HEK293 (cell line): ENCODE data around the gene OR1M1.

ENCODE experiments used
- CTCF ChIA-PET: fragments of 350-600 bp; formaldehyde crosslinking; extraction: SDS; loops from one replicate; lab custom pipeline; 2021; ENCODE audit warnings: antibody characterized with exemption; lab: Yijun Ruan, JAX
- POLR2A ChIA-PET: fragments of 300-600 bp; formaldehyde crosslinking; extraction: SDS; loops from one replicate; lab custom pipeline; 2020; ENCODE audit warnings: antibody characterized with exemption, inconsistent platforms; lab: Yijun Ruan, JAX
- H3K27ac ChIP-seq: fragments of 200-500 bp; sonication (Bioruptor generic); 2 replicates; pipeline ENCODE4 v1.5.1; 2014; ENCODE audit warnings: low read depth, low read length, control low read depth, inconsistent platforms; ENCODE audit errors: extremely low read depth
- H3K36me3 ChIP-seq, 2 experiments: fragments of 200-500 bp in 1 of 2; sonication (Bioruptor generic) in 1 of 2; 1 replicate in 1 of 2; 2 replicates in 1 of 2; pipeline ENCODE4 v1.5.1; 2014 to 2017; ENCODE audit warnings: inconsistent platforms in 2 of 2, low read length in 2 of 2; ENCODE audit not compliant: control insufficient read depth in 2 of 2, insufficient read depth in 1 of 2
- H3K4me1 ChIP-seq: fragments of 200-500 bp; sonication (Bioruptor generic); 2 replicates; pipeline ENCODE4 v1.5.1; 2014; ENCODE audit warnings: mild to moderate bottlenecking, low read length, inconsistent platforms; ENCODE audit not compliant: control insufficient read depth, insufficient read depth
- H3K4me3 ChIP-seq: 2 replicates; pipeline ENCODE4 v1.5.1; 2011; ENCODE audit warnings: low read depth, mild to moderate bottlenecking, control low read depth, low read length, moderate library complexity
- H3K9me3 ChIP-seq: fragments of 200-500 bp; sonication (Bioruptor generic); 2 replicates; pipeline ENCODE4 v1.5.1; 2014; ENCODE audit warnings: low read depth, low read length, inconsistent platforms; ENCODE audit not compliant: control insufficient read depth, insufficient read depth
- AEBP2 ChIP-seq: fragments of 450-650 bp; formaldehyde crosslinking; IDR thresholded peaks from 2 replicates; pipeline ENCODE4 v1.5.1; 2016; ENCODE audit warnings: missing biosample characterization, missing genetic modification characterization, borderline replicate concordance
- BCL11A ChIP-seq: fragments of 450-650 bp; formaldehyde crosslinking; IDR thresholded peaks from 2 replicates; pipeline ENCODE4 v1.5.1; 2016; ENCODE audit warnings: low read depth, missing biosample characterization, missing genetic modification characterization
- BCL6B ChIP-seq: fragments of 450-650 bp; formaldehyde crosslinking; IDR thresholded peaks from 2 replicates; pipeline ENCODE4 v1.5.1; 2017; ENCODE audit warnings: missing biosample characterization, missing genetic modification characterization
- GLIS2 ChIP-seq: fragments of 450-650 bp; formaldehyde crosslinking; IDR thresholded peaks from 2 replicates; pipeline ENCODE4 v1.5.1; 2016; ENCODE audit warnings: missing biosample characterization, missing genetic modification characterization
- HOXD13 ChIP-seq: sonication (generic); formaldehyde crosslinking; IDR thresholded peaks from 2 replicates; pipeline ENCODE4 v1.8.0; 2022; ENCODE audit warnings: missing genetic modification reagents, borderline replicate concordance
- INSM2 ChIP-seq: fragments of 450-650 bp; formaldehyde crosslinking; IDR thresholded peaks from 2 replicates; pipeline ENCODE4 v1.5.1; 2016; ENCODE audit warnings: missing biosample characterization, missing genetic modification characterization
- PATZ1 ChIP-seq: fragments of 450-650 bp; formaldehyde crosslinking; IDR thresholded peaks from 2 replicates; pipeline ENCODE4 v1.5.1; 2016; ENCODE audit warnings: missing biosample characterization, missing genetic modification characterization
- PRDM4 ChIP-seq: fragments of 450-650 bp; formaldehyde crosslinking; IDR thresholded peaks from 2 replicates; pipeline ENCODE4 v1.5.1; 2017; ENCODE audit warnings: missing biosample characterization, missing genetic modification characterization
- SETDB1 ChIP-seq: IDR thresholded peaks from one replicate; pipeline ENCODE4 v1.6.1; 2017; ENCODE audit warnings: mild to moderate bottlenecking, low read length, moderate library complexity, mixed read lengths; ENCODE audit not compliant: insufficient read length
- TSHZ1 ChIP-seq: fragments of 450-650 bp; formaldehyde crosslinking; IDR thresholded peaks from 2 replicates; pipeline ENCODE4 v1.5.1; 2016; ENCODE audit warnings: missing biosample characterization, missing genetic modification characterization, borderline replicate concordance
- ZBTB17 ChIP-seq: fragments of 450-650 bp; formaldehyde crosslinking; IDR thresholded peaks from 2 replicates; pipeline ENCODE4 v1.5.1; 2016; ENCODE audit warnings: missing biosample characterization, missing genetic modification characterization
- ZBTB21 ChIP-seq: fragments of 450-650 bp; formaldehyde crosslinking; IDR thresholded peaks from 2 replicates; pipeline ENCODE4 v1.5.1; 2017; ENCODE audit warnings: missing biosample characterization, missing genetic modification characterization
- ZNF184 ChIP-seq: fragments of 450-650 bp; IDR thresholded peaks from 2 replicates; pipeline ENCODE4 v1.5.1; 2018; ENCODE audit warnings: missing biosample characterization, mild to moderate bottlenecking, missing genetic modification characterization
- ZNF324 ChIP-seq: fragments of 450-650 bp; formaldehyde crosslinking; IDR thresholded peaks from 2 replicates; pipeline ENCODE4 v1.5.1; 2016; ENCODE audit warnings: missing biosample characterization, missing genetic modification characterization
- ZNF404 ChIP-seq: fragments of 450-650 bp; formaldehyde crosslinking; IDR thresholded peaks from 2 replicates; pipeline ENCODE4 v1.5.1; 2017; ENCODE audit warnings: missing biosample characterization, missing genetic modification characterization
- ZNF423 ChIP-seq: fragments of 450-650 bp; formaldehyde crosslinking; IDR thresholded peaks from 2 replicates; pipeline ENCODE4 v1.5.1; 2016; ENCODE audit warnings: missing biosample characterization, missing genetic modification characterization
- ZNF660 ChIP-seq: fragments of 450-650 bp; IDR thresholded peaks from 2 replicates; pipeline ENCODE4 v1.5.1; 2018; ENCODE audit warnings: missing biosample characterization, mild to moderate bottlenecking, missing genetic modification characterization
- ZNF692 ChIP-seq: fragments of 450-650 bp; formaldehyde crosslinking; IDR thresholded peaks from 2 replicates; pipeline ENCODE4 v1.5.1; 2016; ENCODE audit warnings: missing biosample characterization, missing genetic modification characterization
- ZXDB ChIP-seq: fragments of 450-650 bp; formaldehyde crosslinking; IDR thresholded peaks from 2 replicates; pipeline ENCODE4 v1.5.1; 2016; ENCODE audit warnings: missing biosample characterization, missing genetic modification characterization

The OR1M1 gene

GRCh38 chr19:9073806-9074205 lies 13.1 kb upstream of the OR1M1 start (continued):
- TF ChIP-seq BCL6B (tag by site-specific recombination) (no peak), PATZ1 (tag by site-specific recombination) (no peak), ZNF324 (tag by site-specific recombination) (no peak), ZNF692 (tag by site-specific recombination) (no peak), SETDB1 (no peak), ZNF404 (tag by site-specific recombination) (no peak)
- TF ChIP-seq, all 188 proteins: peak for 0

- peak overlapping the region; percentile 68 for H3K27ac ChIP-seq
- no peaks in the 10 kb centered on the region for H3K36me3 ChIP-seq
- H3K4me3 ChIP-seq, result no peak overlapping the region
- H3K9me3 ChIP-seq, result no peaks in the 10 kb centered on the region
- peaks cover 6% of the 10 kb centered on the region for H3K4me1 ChIP-seq
- CTCF ChIA-PET, result interaction anchor here (0.7 to 1.3 kb wide), 4 partner anchors 130 to 381 kb away, joined by 3 to 4 read pairs (median 3); no protein-coding TSS in a partner anchor
- POLR2A ChIA-PET, result interaction anchor here (0.6 to 0.7 kb wide), 2 partner anchors 10 to 20 kb away, joined by 3 to 4 read pairs; no protein-coding TSS in a partner anchor
- TF ChIP-seq ZNF423 (tag by site-specific recombination) (no peak; the same call in 1 of the 2 replicates), ZBTB17 (tag by site-specific recombination) (peak; percentile 71), BCL11A (tag by site-specific recombination) (no peak), ZBTB21 (no peak), TSHZ1 (no peak), INSM2 (tag by site-specific recombination) (peak; percentile 67), GLIS2 (peak; percentile 94), AEBP2 (tag by site-specific recombination) (no peak), SETDB1 (no peak), ZXDB (peak; percentile 70), ZNF660 (tag by site-specific recombination) (peak; percentile 80; the same call in 1 of the 2 replicates), ZNF184 (0 out of 2 replicates have a peak, but pooled peaks have one; percentile 11), PRDM4 (tag by site-specific recombination) (peak; percentile 58), HOXD13 (CRISPR knock-in tag) (no peak), ZNF404 (tag by site-specific recombination) (no peak)
Measured at GRCh38 chr19:9075064-9075949, 11.6 kb upstream of the OR1M1 start.
